Left lung (tissue), 10 donors: ENCODE measurements around the gene AKR1C2. TPM values are rescaled to one million over a fixed set of nuclear protein-coding genes. Genes with fewer than 3 reads are reported as not detected.
"Not testable (repeated sequence)": the region's sequence is repeated elsewhere in the genome, so short reads cannot be mapped to it uniquely, and the experiment has no call there.

Experiments
- ATAC-seq: fragments of 200-7000 bp; cut with Tn5 transposase; one replicate; pipeline ENCODE4 v1.9.1; 2020; ENCODE audit warnings: moderate library complexity
- DNase-seq, 4 donors: peaks; one replicate each; pipeline ENCODE4 v3.0.0-alpha.2; 2013 to 2020
- H3K27ac ChIP-seq, 2 donors: fragments of 200-600 bp; sonication (generic) in 1 of 2; one replicate each; pipeline versions ENCODE4 v1.5.0 to v1.8.0; 2020 to 2021
- H3K27me3 ChIP-seq, 2 donors: fragments of 200-600 bp; sonication (generic) in 1 of 2; one replicate each; pipeline versions ENCODE4 v1.5.0 to v1.8.0; 2020 to 2021
- H3K36me3 ChIP-seq, 2 donors: fragments of 200-600 bp; sonication (generic) in 1 of 2; one replicate each; pipeline versions ENCODE4 v1.5.0 to v1.8.0; 2020 to 2021
- H3K4me1 ChIP-seq, 2 donors: fragments of 200-600 bp; one replicate each; pipeline ENCODE4 v1.8.0; 2021
- H3K4me3 ChIP-seq, 2 donors: fragments of 200-600 bp; sonication (generic) in 1 of 2; one replicate each; pipeline versions ENCODE4 v1.5.0 to v1.8.0; 2020 to 2021; ENCODE audit warnings: mild to moderate bottlenecking in 1 of 2
- H3K9me3 ChIP-seq, 2 donors: fragments of 200-600 bp; sonication (generic) in 1 of 2; one replicate each; pipeline versions ENCODE4 v1.5.0 to v1.8.0; 2020 to 2021
- intact Hi-C, 2 donors: fragments of 100-400 bp; cut with DNase I; formaldehyde crosslinking; loops; one replicate each; pipeline versions ENCODE4 v1.11.2 to v1.14.2; 2022
- polyA plus RNA-seq, 6 donors: library from polyadenylated mRNA; unstranded; fragments of 120-200 nt; gene quantifications; one replicate each; pipeline ENCODE4 v1.2.1, GENCODE V29; 2013; ENCODE audit not compliant: insufficient read length in 6 of 6
- total RNA-seq, 2 donors: library from RNA; stranded (reverse); fragmentation: NEBNext Ultra II Directional; extraction: Animal tissue kit (Norgen Biotek cat#: 25700); gene quantifications; one replicate each; pipeline ENCODE4 v1.2.1, GENCODE V29; 2021
- TF ChIP-seq, protein P1 (sequence below), 2 donors: fragments of 200-600 bp; sonication (generic) in 1 of 2; IDR thresholded peaks; one replicate each; pipeline versions ENCODE4 v1.5.0 to v1.8.0; 2021; ENCODE audit warnings: antibody characterized with exemption in 2 of 2
- donor health status: DM: no; HTN: yes; CAD: no.
- donor health status: DM: no; HTN: no; CAD: no.

The AKR1C2 gene
- total and polyA plus RNA-seq, 8 donors = 3.1 to 65.3 (median 8.0) TPM

DNA sequence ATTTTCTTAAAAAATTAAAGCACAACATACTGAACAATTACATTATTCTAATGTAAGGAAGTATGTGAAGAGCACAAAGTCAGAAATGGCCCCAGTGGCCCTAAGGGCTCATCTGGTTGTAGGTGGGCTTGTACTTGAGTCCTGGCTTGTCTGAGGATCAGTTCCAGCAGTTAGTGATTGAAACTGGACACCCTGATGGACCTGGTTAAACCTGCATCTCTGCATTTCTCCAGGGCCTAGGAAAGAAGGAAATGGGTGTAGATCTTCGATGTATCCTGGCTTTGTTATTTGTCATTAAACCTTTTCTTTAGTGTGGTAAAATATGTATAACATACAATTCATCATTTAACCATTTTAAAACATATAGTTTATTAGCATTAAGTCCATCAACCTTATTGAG, 9.7 kb upstream of the AKR1C2 start:
- no peak overlapping the region for H3K27ac ChIP-seq
- DNase-seq (no peak), ATAC-seq (no peak)
- TF ChIP-seq, protein P1, sequence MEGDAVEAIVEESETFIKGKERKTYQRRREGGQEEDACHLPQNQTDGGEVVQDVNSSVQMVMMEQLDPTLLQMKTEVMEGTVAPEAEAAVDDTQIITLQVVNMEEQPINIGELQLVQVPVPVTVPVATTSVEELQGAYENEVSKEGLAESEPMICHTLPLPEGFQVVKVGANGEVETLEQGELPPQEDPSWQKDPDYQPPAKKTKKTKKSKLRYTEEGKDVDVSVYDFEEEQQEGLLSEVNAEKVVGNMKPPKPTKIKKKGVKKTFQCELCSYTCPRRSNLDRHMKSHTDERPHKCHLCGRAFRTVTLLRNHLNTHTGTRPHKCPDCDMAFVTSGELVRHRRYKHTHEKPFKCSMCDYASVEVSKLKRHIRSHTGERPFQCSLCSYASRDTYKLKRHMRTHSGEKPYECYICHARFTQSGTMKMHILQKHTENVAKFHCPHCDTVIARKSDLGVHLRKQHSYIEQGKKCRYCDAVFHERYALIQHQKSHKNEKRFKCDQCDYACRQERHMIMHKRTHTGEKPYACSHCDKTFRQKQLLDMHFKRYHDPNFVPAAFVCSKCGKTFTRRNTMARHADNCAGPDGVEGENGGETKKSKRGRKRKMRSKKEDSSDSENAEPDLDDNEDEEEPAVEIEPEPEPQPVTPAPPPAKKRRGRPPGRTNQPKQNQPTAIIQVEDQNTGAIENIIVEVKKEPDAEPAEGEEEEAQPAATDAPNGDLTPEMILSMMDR (IDR thresholded peaks at IDR 0.05) = no peak
- peaks cover 0 to 4% of the 10 kb centered on the region in 2 donors for H3K4me1 ChIP-seq
- H3K27me3 ChIP-seq = no peaks in the 10 kb centered on the region
- H3K9me3 ChIP-seq = no peaks in the 10 kb centered on the region
- H3K36me3 ChIP-seq = no peaks in the 10 kb centered on the region
- no peak overlapping the region for H3K4me3 ChIP-seq
- intact Hi-C loops = no loop called here

DNA sequence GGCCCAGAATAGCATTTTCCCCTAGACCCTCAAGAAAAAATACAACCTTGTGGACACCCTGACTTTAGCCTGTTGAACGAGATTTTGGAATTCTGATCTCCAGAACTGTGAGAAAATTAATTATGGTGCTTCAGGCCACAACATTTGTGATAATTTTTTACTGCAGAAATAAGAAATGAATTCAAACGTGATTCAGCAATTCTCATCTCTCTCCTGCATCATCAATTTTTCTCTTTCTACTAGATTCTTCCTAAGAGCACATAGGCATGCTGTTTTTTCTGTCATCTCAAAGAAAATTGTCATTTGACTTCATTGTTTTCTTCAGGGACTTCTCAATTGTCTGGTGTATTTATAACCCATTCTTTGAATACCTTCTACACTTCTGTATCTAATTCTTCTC, 8.9 kb upstream of the AKR1C2 start:
- Histone ChIP-seq H3K4me1 (no peaks in the 10 kb centered on the region), H3K27me3 (no peaks in the 10 kb centered on the region), H3K27ac (no peak overlapping the region), H3K4me3 (no peak overlapping the region), H3K9me3 (no peaks in the 10 kb centered on the region), H3K36me3 (no peaks in the 10 kb centered on the region)
- TF ChIP-seq, protein P1 (IDR thresholded peaks at IDR 0.05) = no peak
- no peak for ATAC-seq
- intact Hi-C loops = no loop called here
- DNase-seq = no peak

DNA sequence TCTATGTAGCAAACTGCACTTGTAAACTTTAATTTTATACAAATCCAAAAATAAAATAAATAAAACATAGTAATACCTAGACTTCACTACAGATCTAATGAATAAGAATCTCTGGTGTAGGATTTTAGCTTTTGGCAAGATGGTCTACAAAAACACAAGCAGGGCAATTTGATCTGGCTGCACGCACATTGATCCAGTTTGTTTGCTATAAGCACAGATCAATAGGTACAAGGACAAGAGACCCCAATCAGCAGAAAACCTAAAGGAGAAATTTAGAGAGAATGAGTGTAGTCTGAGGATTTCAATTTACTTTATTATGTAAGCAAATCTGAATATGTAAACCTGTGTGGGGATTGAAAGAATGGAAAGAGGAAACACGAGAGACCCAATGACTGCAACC, 7.7 kb upstream of the AKR1C2 start:
- H3K36me3 ChIP-seq, H3K27me3 ChIP-seq, H3K4me3 ChIP-seq, ATAC-seq, H3K9me3 ChIP-seq, DNase-seq, H3K4me1 ChIP-seq, intact Hi-C loops, H3K27ac ChIP-seq: not testable (repeated sequence)

DNA sequence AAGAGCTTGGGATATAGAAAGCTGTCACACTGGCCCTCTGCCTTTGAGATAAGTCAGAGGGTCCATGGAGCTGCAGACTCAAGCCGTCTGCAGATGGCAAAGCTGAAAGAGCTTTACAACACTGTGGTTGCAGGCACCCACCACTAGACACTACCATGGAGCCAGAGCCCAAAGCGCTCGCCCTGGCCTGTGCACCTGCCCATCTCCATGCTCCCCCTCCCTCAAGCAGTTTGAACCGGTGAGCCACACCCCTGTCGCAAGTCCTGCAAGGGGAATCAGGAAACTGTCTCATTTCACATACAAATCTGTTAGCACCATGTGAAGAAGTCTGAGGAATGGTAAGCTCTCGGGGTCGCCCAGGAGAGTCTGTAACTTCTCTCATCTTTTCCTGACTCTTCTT, 6.4 kb upstream of the AKR1C2 start:
- H3K36me3 ChIP-seq, H3K27me3 ChIP-seq, H3K4me3 ChIP-seq, DNase-seq, intact Hi-C loops, ATAC-seq, H3K4me1 ChIP-seq, H3K9me3 ChIP-seq, H3K27ac ChIP-seq: not testable (repeated sequence)

DNA sequence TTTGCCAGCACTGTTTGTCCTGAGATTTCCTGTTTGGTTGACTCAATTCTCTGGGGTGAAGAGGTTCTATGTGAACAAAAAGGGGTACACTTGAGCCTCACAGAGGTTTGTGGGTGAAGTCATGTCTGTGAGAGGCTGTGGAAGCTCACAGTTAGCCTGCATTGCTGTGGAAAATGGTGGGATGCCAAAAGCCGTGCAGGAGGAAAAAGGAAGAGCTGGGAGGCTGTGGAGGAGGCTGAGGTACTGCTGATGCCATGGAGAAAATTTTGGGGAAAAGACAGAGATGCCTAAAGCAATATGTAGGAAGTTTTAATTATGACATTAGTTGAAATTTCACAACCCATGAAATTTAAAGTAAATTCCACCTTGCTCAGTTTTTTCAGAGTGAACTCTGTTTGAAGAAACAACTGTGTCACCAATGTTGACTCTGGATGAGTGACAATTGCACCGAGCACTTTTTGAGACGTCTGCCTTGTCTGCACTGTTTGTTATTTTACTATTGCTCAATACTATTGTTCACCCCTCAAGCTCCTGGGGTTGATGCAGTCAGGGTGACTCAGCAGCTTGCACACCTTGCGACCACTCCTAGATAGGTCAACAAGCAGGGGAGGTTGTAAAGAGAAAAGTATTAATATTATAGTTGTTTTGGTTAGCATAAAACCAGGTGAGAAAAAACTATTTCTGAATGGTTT, 5.3 kb upstream of the AKR1C2 start:
- intact Hi-C loops, H3K27ac ChIP-seq, DNase-seq, H3K9me3 ChIP-seq, H3K36me3 ChIP-seq, H3K27me3 ChIP-seq, H3K4me1 ChIP-seq, H3K4me3 ChIP-seq: not testable (repeated sequence)
- peak; percentile 82 for ATAC-seq

DNA sequence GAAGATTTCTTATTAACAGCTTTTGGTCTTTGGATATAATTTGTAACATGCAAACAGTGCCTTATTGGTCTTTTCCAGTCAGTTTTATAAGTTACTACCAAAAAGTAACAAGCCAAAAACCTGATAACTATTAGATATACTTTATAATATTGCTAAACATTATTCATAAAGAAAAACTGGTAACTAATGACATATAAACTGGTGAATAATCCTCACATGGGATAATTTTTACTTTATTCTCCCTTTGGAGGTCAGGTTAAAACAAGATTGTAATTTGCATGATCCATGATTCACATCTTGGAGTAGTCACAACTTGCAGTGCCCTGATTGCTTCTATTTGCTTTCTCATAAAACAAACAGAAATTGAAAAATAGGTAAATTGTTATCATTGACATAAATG, 844 bp upstream of the AKR1C2 start:
- intact Hi-C loops, ATAC-seq: not testable (repeated sequence)

DNA sequence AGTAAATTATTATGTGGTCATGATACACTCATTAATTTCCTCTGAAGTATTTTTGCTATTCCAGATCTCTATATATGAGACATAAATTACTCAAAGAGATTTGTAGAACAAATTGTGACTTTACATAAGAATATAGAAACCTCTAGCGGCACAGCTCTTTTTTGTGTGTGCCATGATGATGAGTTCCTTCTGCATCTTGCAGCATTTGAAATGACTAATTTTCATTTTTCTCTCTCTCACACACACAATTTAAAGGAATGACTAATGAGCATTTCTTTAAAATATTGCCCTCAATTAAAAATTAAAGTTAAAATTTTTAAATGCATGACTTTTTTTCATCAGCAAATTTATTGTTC, 351 bp upstream of the AKR1C2 start:
- H3K4me3 ChIP-seq, DNase-seq, H3K27me3 ChIP-seq, ATAC-seq, H3K36me3 ChIP-seq, intact Hi-C loops, H3K9me3 ChIP-seq, H3K27ac ChIP-seq, H3K4me1 ChIP-seq: not testable (repeated sequence)

More for the DNA sequence above, 844 bp upstream of the AKR1C2 start:
- H3K36me3 ChIP-seq, H3K9me3 ChIP-seq, H3K4me3 ChIP-seq, H3K27ac ChIP-seq, H3K27me3 ChIP-seq, H3K4me1 ChIP-seq, DNase-seq: not testable (repeated sequence)

DNA sequence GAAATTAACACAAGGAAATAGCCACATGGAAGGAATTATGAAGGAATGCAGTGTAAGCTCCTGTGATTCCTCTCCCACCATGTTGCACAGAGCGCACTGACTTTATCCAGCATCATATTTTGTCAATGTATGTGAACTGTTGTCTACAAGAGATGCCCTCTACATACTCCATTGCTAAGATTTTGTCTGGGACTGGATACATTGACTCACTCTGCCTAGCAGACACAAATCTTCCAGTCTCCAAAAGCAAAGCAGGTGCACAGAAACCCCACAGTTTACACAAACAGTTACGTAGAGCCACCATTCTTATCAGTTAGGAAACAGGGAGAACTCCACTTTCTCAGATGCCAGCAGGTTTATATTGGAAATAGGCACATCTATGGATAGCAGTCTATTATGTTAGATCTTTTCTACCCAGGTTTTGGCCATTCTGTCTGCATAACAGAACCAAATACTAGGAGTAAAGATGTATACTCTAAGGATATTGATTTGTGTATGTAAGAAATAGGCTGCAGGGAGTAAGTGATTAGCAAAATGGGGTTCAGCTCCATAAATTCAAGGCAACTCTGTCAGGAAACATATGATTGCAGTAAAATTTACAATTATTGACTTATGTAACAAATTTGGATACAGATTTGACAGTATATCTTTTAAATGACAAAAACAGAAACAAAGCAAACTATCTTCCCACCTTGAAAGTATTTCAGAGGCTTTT, 1.5 kb downstream of the AKR1C2 start:
- no peaks in the 10 kb centered on the region for H3K36me3 ChIP-seq
- H3K4me3 ChIP-seq = peak overlapping the region in 1 of 2 donors; percentile 18
- DNase-seq = no peak
- no peaks in the 10 kb centered on the region for H3K4me1 ChIP-seq
- ATAC-seq = no peak
- no peaks in the 10 kb centered on the region for H3K27me3 ChIP-seq
- no peaks in the 10 kb centered on the region for H3K9me3 ChIP-seq
- TF ChIP-seq, protein P1 (IDR thresholded peaks at IDR 0.05) = no peak
- no peak overlapping the region for H3K27ac ChIP-seq
- intact Hi-C loops = no loop called here
